A549 (cell line): Measurements from ENCODE around the gene XYLT1. TPM values are rescaled to one million over a fixed set of nuclear protein-coding genes. Genes with fewer than 3 reads are reported as not detected.

ENCODE experiments used
- ATAC-seq, 2 experiments: fragments of 200-7000 bp in 1 of 2; fragments of >200 bp in 1 of 2; cut with Nextera tagmentation in 1 of 2; cut with Tn5 transposase in 1 of 2; 3 replicates each; pipeline versions ENCODE4 v1.8.0 to v1.9.1; 2018 to 2020; ENCODE audit warnings: mild to moderate bottlenecking in 1 of 2, moderate library complexity in 1 of 2
- CTCF ChIA-PET: fragments of 300-600 bp; sonication (Branson Sonifier 250); formaldehyde crosslinking; extraction: SDS; loops from one replicate; lab custom pipeline; 2021; ENCODE audit warnings: antibody characterized with exemption, inconsistent platforms; lab: Yijun Ruan, JAX
- POLR2A ChIA-PET: fragments of 350-600 bp; formaldehyde crosslinking; extraction: SDS; loops from one replicate; lab custom pipeline; 2021; ENCODE audit warnings: antibody characterized with exemption, inconsistent platforms; lab: Yijun Ruan, JAX
- DNase-seq, 2 experiments: peaks; one replicate each; pipeline versions ENCODE4 v3.0.0 to v3.0.0-alpha.2; 2011 to 2016; ENCODE audit warnings: low read depth in 1 of 2, low spot score in 1 of 2
- FAIRE-seq: peaks from 2 replicates; lab custom pipeline; 2011; peaks lifted over from hg19 to GRCh38; lab: Jason Lieb, UNC
- H3K27ac ChIP-seq, 2 experiments: fragments of >200 bp; sonication (Bioruptor Twin); formaldehyde crosslinking; 3 replicates each; pipeline ENCODE4 v1.5.1; 2016 to 2017
- H3K4me1 ChIP-seq: fragments of >200 bp; sonication (Bioruptor Twin); formaldehyde crosslinking; 3 replicates; pipeline ENCODE4 v1.6.1; 2016
- H3K4me2 ChIP-seq: fragments of >200 bp; sonication (Bioruptor Twin); formaldehyde crosslinking; 3 replicates; pipeline ENCODE4 v1.6.1; 2016
- H3K4me3 ChIP-seq: fragments of >200 bp; sonication (Bioruptor Twin); formaldehyde crosslinking; 3 replicates; pipeline ENCODE4 v1.5.1; 2016
- H3K9me3 ChIP-seq: fragments of >200 bp; sonication (Bioruptor Twin); formaldehyde crosslinking; 3 replicates; pipeline ENCODE4 v1.6.1; 2016
- CBX2 ChIP-seq: fragments of 200-600 bp; sonication (generic); IDR thresholded peaks from 2 replicates; pipeline ENCODE4 v1.6.1; 2016; ENCODE audit warnings: low read depth, mild to moderate bottlenecking, borderline replicate concordance
- CBX8 ChIP-seq: fragments of 200-600 bp; sonication (generic); IDR thresholded peaks from 2 replicates; pipeline ENCODE4 v1.6.1; 2016
- CEBPB ChIP-seq, 2 experiments: fragments of >200 bp in 1 of 2; sonication (Bioruptor Twin) in 1 of 2; formaldehyde crosslinking in 1 of 2; IDR thresholded peaks; 2 replicates each; pipeline ENCODE4 v1.6.1; 2012 to 2016
- CTCF ChIP-seq: fragments of >200 bp; sonication (Bioruptor Twin); formaldehyde crosslinking; IDR thresholded peaks from 3 replicates; pipeline ENCODE4 v1.5.1; 2016
- EP300 ChIP-seq, 2 experiments: fragments of >200 bp; sonication (Bioruptor Twin); formaldehyde crosslinking; IDR thresholded peaks; 2 replicates in 1 of 2; 3 replicates in 1 of 2; pipeline ENCODE4 v1.6.1; 2016 to 2017
- ESRRA ChIP-seq: fragments of 150-350 bp; IDR thresholded peaks from 2 replicates; pipeline ENCODE4 v1.6.1; 2014; ENCODE audit warnings: mild to moderate bottlenecking, low read length, borderline replicate concordance
- FOSL2 ChIP-seq, 2 experiments: fragments of 450-650 bp in 1 of 2; fragments of >200 bp in 1 of 2; sonication (Bioruptor Twin) in 1 of 2; formaldehyde crosslinking; IDR thresholded peaks; 2 replicates each; pipeline versions ENCODE4 v1.5.0 to v1.6.1; 2016 to 2020; ENCODE audit warnings: mild to moderate bottlenecking in 1 of 2, moderate library complexity in 1 of 2
- GATA3 ChIP-seq: IDR thresholded peaks from 2 replicates; pipeline ENCODE4 v1.6.1; 2012; ENCODE audit warnings: borderline replicate concordance
- HEYL ChIP-seq: fragments of 250-450 bp; sonication (Bioruptor Pico); IDR thresholded peaks from 2 replicates; pipeline ENCODE4 v1.8.0; 2021; ENCODE audit warnings: mild to moderate bottlenecking, moderate library complexity
- HMGXB4 ChIP-seq: fragments of 250-450 bp; sonication (Bioruptor Pico); IDR thresholded peaks from 2 replicates; pipeline ENCODE4 v1.5.0; 2021; ENCODE audit warnings: mild to moderate bottlenecking, moderate library complexity, borderline replicate concordance
- HOXB13 ChIP-seq: fragments of 250-450 bp; sonication (Bioruptor Pico); IDR thresholded peaks from 2 replicates; pipeline ENCODE4 v1.5.0; 2020; ENCODE audit warnings: low read depth, mild to moderate bottlenecking, moderate library complexity
- HOXB5 ChIP-seq: fragments of 250-450 bp; sonication (Bioruptor Pico); IDR thresholded peaks from 2 replicates; pipeline ENCODE4 v1.5.0; 2020; ENCODE audit warnings: mild to moderate bottlenecking, moderate library complexity
- JUN ChIP-seq, 2 experiments: fragments of >200 bp; sonication (Bioruptor Twin); formaldehyde crosslinking; IDR thresholded peaks; 2 replicates in 1 of 2; 3 replicates in 1 of 2; pipeline ENCODE4 v1.6.1; 2016 to 2017
- JUNB ChIP-seq: fragments of >200 bp; sonication (Bioruptor Twin); formaldehyde crosslinking; IDR thresholded peaks from 2 replicates; pipeline ENCODE4 v1.6.1; 2016
- KDM1A ChIP-seq: fragments of 200-600 bp; sonication (generic); IDR thresholded peaks from 2 replicates; pipeline ENCODE4 v1.6.1; 2016; ENCODE audit warnings: low read depth, mild to moderate bottlenecking
- POLR2A ChIP-seq: IDR thresholded peaks from 2 replicates; pipeline ENCODE4 v1.6.1; 2012; ENCODE audit warnings: mild to moderate bottlenecking, low read length
- RARB ChIP-seq: fragments of 250-450 bp; sonication (Bioruptor Pico); IDR thresholded peaks from 2 replicates; pipeline ENCODE4 v1.8.0; 2021; ENCODE audit warnings: mild to moderate bottlenecking, moderate library complexity
- SMC3 ChIP-seq: fragments of >200 bp; sonication (Bioruptor Twin); formaldehyde crosslinking; IDR thresholded peaks from 3 replicates; pipeline ENCODE4 v1.6.1; 2018; ENCODE audit warnings: inconsistent platforms
- TP53 ChIP-seq: fragments of 250-450 bp; sonication (Bioruptor Pico); IDR thresholded peaks from 2 replicates; pipeline ENCODE4 v1.5.0; 2021; ENCODE audit warnings: mild to moderate bottlenecking, moderate library complexity
- ZFP36 ChIP-seq: fragments of 450-650 bp; IDR thresholded peaks from 2 replicates; pipeline ENCODE4 v1.6.1; 2014; ENCODE audit warnings: borderline replicate concordance; ENCODE audit not compliant: partially characterized antibody
- WGBS: methylation state at CpG from one replicate; pipeline ENCODE4 v1.1.6; 2017; ENCODE audit errors: missing lambda C conversion rate; 5-methylcytosine and 5-hydroxymethylcytosine counted together
- polyA plus RNA-seq, 4 experiments: library from polyadenylated mRNA; depleted of rRNA in 3 of 4; stranded (reverse); fragments of >200 nt; fragmentation: RNase III in 1 of 4; extraction: RNeasy Plus Mini Kit Qiagen cat#74134 plus additional on column Dnase treatment in 1 of 4; gene quantifications; 2 replicates in 3 of 4; 3 replicates in 1 of 4; pipeline ENCODE4 v1.2.3, GENCODE V29; 2011 to 2017
- TF ChIP-seq, protein P1 (sequence below): IDR thresholded peaks from 2 replicates; pipeline ENCODE4 v1.6.1; 2012; ENCODE audit warnings: low read depth, borderline replicate concordance

The XYLT1 gene
- polyA plus RNA-seq, 2 of the 4 experiments (the other 2 are of a cell fraction): 0.78 to 0.88 TPM

GRCh38 chr16:17275076-17276009 lies 195.4 kb downstream of the XYLT1 start:
- POLR2A ChIA-PET: no interaction called here
- ATAC-seq: peak in 1 of 2 experiments; percentile 54; a peak in 1 of 6 replicates
- peak; percentile 9 to 51 for DNase-seq
- WGBS: 41% methylated on average over 9 of the region's 9 CpGs
- H3K4me2 ChIP-seq: peak overlapping the region; percentile 35; the same call in 2 of the 3 replicates
- H3K4me3 ChIP-seq: no peak overlapping the region
- no peaks in the 10 kb centered on the region for H3K9me3 ChIP-seq
- TF ChIP-seq CTCF (no peak), RARB (CRISPR knock-in tag) (no peak), JUN (IDR thresholded peaks at IDR 0.05) (no peak), EP300 (IDR thresholded peaks at IDR 0.05) (no peak), HOXB13 (no peak), HOXB5 (CRISPR knock-in tag) (no peak), FOSL2 (IDR thresholded peaks at IDR 0.05) (no peak), FOSL2 (CRISPR knock-in tag; IDR thresholded peaks at IDR 0.05) (no peak), POLR2A (no peak), CBX2 (no peak), HEYL (no peak)
- CTCF ChIA-PET: no interaction called here
- H3K27ac ChIP-seq: peak overlapping the region; percentile 74 to 79
- FAIRE-seq: no peak
- peaks cover 36% of the 10 kb centered on the region for H3K4me1 ChIP-seq

DNA sequence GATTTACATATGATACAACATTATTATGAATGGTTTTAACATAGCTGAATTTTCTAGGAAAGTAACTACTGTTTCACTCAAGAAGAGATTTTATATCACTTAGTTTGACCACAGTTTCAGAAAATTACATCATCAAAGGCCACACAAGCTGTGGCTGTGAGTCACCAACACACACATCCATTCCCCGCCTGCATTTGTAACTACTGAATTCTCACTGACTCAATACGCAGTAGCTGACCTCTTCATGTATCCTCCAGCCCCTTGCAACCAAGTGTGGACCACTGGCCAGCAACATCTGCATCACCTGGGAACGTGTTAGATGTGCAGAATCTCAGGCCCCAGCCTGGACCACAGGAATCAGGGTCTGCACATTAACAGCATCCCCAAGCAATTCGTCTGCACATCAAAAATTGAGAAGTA lies 197.6 kb downstream of the XYLT1 start:
- TF ChIP-seq EP300 (IDR thresholded peaks at IDR 0.05) (peak in 1 of 2 experiments; percentile 43; a peak in 1 of 5 replicates), FOSL2 (IDR thresholded peaks at IDR 0.05) (0 out of 2 replicates have a peak, but pooled peaks have one; percentile 51), FOSL2 (CRISPR knock-in tag; IDR thresholded peaks at IDR 0.05) (no peak; the same call in 1 of the 2 replicates), KDM1A (no peak), JUNB (peak; percentile 49; the same call in 1 of the 2 replicates), CEBPB (IDR thresholded peaks at IDR 0.05) (peak in 1 of 2 experiments; percentile 38; a peak in 1 of 4 replicates), TP53 (CRISPR knock-in tag) (no peak), JUN (IDR thresholded peaks at IDR 0.05) (peak in 1 of 2 experiments; percentile 21; a peak in 1 of 5 replicates)
- DNase-seq: peak; percentile 34 to 48
- Histone ChIP-seq H3K4me3 (no peak overlapping the region), H3K27ac (peak overlapping the region; percentile 74 to 83), H3K4me1 (peaks cover 38% of the 10 kb centered on the region), H3K4me2 (peak overlapping the region; percentile 44), H3K9me3 (no peaks in the 10 kb centered on the region)
- ChIA-PET CTCF (no interaction called here), POLR2A (no interaction called here)
- no peak for FAIRE-seq
- WGBS: 13% methylated on average over 3 of the region's 4 CpGs
- peak; percentile 21 to 67; a peak in 3 of 6 replicates for ATAC-seq

GRCh38 chr16:17272716-17273115 lies 198.0 kb downstream of the XYLT1 start:
- DNase-seq (no peak), ATAC-seq (no peak), FAIRE-seq (no peak)
- TF ChIP-seq HMGXB4 (CRISPR knock-in tag) (no peak), JUNB (no peak), ZFP36 (no peak), CBX8 (no peak), ESRRA (no peak), FOSL2 (IDR thresholded peaks at IDR 0.05) (no peak), FOSL2 (CRISPR knock-in tag; IDR thresholded peaks at IDR 0.05) (no peak), GATA3 (no peak), CBX2 (no peak), SMC3 (no peak)
- TF ChIP-seq, protein P1, sequence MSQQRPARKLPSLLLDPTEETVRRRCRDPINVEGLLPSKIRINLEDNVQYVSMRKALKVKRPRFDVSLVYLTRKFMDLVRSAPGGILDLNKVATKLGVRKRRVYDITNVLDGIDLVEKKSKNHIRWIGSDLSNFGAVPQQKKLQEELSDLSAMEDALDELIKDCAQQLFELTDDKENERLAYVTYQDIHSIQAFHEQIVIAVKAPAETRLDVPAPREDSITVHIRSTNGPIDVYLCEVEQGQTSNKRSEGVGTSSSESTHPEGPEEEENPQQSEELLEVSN: no peak
- Histone ChIP-seq H3K9me3 (no peaks in the 10 kb centered on the region), H3K27ac (peak overlapping the region; percentile 74 to 83), H3K4me1 (peaks cover 38% of the 10 kb centered on the region), H3K4me2 (peak overlapping the region; percentile 44), H3K4me3 (no peak overlapping the region)
- WGBS: 41% methylated on average over 10 of the region's 10 CpGs
- ChIA-PET CTCF (no interaction called here), POLR2A (no interaction called here)
